ENCODE data around the gene PCDH9. TPM values are rescaled to one million over a fixed set of nuclear protein-coding genes. Genes with fewer than 3 reads are reported as not detected.

The PCDH9 gene
- total and polyA plus RNA-seq, 11 donors, result 3.0 to 39.6 (median 21.6) TPM

DNA sequence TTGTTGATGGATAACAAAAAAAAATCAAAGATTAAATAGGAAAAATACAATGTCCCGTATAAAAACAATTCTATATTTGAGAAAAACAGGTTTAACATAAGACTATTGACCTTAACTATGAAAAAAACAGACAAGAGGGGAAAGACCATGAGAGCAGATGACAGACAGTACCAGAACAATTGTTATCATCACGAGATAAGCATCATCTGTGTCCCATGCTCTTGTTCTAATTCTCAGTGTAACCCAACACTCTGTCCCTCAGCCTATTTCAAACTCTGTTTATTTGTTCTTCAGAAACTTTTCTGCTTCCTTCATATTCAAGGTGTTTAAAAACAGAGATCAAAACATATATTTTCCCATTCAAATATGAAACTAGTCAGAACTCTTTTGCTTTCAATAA, 216.4 kb downstream of the PCDH9 start:
- 79 to 84% (median 82%) methylated on average over 2 of the region's 2 CpGs for WGBS, 4 donors
- Histone ChIP-seq H3K9me3 (no peaks in the 10 kb centered on the region), H3K4me1 (no peaks in the 10 kb centered on the region), H3K36me3 (no peaks in the 10 kb centered on the region), H3K27ac (no peak overlapping the region), H3K4me3 (no peak overlapping the region), H3K27me3 (no peaks in the 10 kb centered on the region)
- DNase-seq (no peak), ATAC-seq (no peak)
- intact Hi-C loops (cut with DNase I), result no loop called here
- TF ChIP-seq, protein P1, sequence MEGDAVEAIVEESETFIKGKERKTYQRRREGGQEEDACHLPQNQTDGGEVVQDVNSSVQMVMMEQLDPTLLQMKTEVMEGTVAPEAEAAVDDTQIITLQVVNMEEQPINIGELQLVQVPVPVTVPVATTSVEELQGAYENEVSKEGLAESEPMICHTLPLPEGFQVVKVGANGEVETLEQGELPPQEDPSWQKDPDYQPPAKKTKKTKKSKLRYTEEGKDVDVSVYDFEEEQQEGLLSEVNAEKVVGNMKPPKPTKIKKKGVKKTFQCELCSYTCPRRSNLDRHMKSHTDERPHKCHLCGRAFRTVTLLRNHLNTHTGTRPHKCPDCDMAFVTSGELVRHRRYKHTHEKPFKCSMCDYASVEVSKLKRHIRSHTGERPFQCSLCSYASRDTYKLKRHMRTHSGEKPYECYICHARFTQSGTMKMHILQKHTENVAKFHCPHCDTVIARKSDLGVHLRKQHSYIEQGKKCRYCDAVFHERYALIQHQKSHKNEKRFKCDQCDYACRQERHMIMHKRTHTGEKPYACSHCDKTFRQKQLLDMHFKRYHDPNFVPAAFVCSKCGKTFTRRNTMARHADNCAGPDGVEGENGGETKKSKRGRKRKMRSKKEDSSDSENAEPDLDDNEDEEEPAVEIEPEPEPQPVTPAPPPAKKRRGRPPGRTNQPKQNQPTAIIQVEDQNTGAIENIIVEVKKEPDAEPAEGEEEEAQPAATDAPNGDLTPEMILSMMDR (IDR thresholded peaks at IDR 0.05), result no peak
- TF ChIP-seq POLR2A (IDR thresholded peaks at IDR 0.05), result no peak

DNA sequence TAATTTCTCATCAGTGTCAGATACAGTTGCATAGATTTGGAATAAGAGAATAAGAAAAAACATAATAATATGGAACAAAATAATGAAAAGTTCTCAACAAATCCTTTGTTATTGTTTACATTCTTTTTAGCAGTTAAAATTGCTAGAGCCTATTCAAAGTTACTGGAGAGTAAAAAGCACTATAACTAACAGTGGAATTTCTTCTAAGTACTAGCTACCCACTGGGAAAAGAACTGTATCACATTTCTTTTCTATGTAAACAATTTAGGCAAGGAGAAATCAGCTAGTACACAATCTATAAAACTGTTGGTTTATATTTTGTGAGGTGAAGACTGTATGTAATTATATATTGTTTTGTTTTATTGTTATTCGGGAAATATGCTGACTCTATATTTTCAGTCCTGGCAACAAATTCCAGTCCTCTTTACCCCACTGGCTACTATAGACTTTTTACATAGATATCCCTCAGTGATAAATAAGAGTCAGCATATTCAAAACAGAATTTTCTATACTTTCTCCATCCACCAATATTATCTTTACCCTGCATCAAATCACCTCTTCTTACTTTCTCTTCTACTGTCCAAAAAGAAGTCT, 222.0 kb downstream of the PCDH9 start:
- 85 to 94% (median 88%) methylated on average over 1 of the region's 1 CpG for WGBS, 4 donors

GRCh38 chr13:67004511-67004910, 225.6 kb downstream of the PCDH9 start:
- H3K4me3 ChIP-seq, result no peak overlapping the region
- 81 to 100% (median 94%) methylated on average over 1 of the region's 1 CpG for WGBS, 4 donors
- intact Hi-C loops (cut with DNase I), result no loop called here
- no peak for DNase-seq
- no peak for TF ChIP-seq POLR2A (IDR thresholded peaks at IDR 0.05)
- TF ChIP-seq, protein P1 (IDR thresholded peaks at IDR 0.05), result no peak
- no peak for ATAC-seq
- H3K27ac ChIP-seq, result no peak overlapping the region
- H3K4me1 ChIP-seq, result no peaks in the 10 kb centered on the region
- no peaks in the 10 kb centered on the region for H3K9me3 ChIP-seq
- no peaks in the 10 kb centered on the region for H3K27me3 ChIP-seq
- H3K36me3 ChIP-seq, result no peaks in the 10 kb centered on the region

More for the DNA sequence above, 222.0 kb downstream of the PCDH9 start:
- no peaks in the 10 kb centered on the region for H3K4me1 ChIP-seq
- no peak overlapping the region for H3K4me3 ChIP-seq
- H3K9me3 ChIP-seq, result no peaks in the 10 kb centered on the region
- intact Hi-C loops (cut with DNase I), result no loop called here
- no peak overlapping the region for H3K27ac ChIP-seq
- DNase-seq (no peak), ATAC-seq (no peak)
- H3K36me3 ChIP-seq, result no peaks in the 10 kb centered on the region
- no peak for TF ChIP-seq POLR2A (IDR thresholded peaks at IDR 0.05)
- TF ChIP-seq, protein P1 (IDR thresholded peaks at IDR 0.05), result no peak
- H3K27me3 ChIP-seq, result no peaks in the 10 kb centered on the region

- WGBS, 4 donors, result 67 to 77% (median 70%) methylated on average over 7 of the region's 7 CpGs
- Histone ChIP-seq H3K4me1 (no peaks in the 10 kb centered on the region), H3K36me3 (no peaks in the 10 kb centered on the region), H3K4me3 (no peak overlapping the region), H3K27ac (no peak overlapping the region), H3K27me3 (no peaks in the 10 kb centered on the region), H3K9me3 (no peaks in the 10 kb centered on the region)
- no peak for ATAC-seq
- intact Hi-C loops (cut with DNase I), result no loop called here
- no peak for DNase-seq
- TF ChIP-seq, protein P1 (IDR thresholded peaks at IDR 0.05), result no peak
- no peak for TF ChIP-seq POLR2A (IDR thresholded peaks at IDR 0.05)
These were observed 226.4 kb downstream of the PCDH9 start for GRCh38 chr13:67003743-67004142.

All from heart left ventricle (tissue), 16 donors.